WI38 (cell line): ENCODE results near the gene ANO6.

Source experiments
- H3K4me3 ChIP-seq: 2 replicates; pipeline ENCODE4 v1.5.1; 2011; ENCODE audit warnings: low read depth, mild to moderate bottlenecking, control low read depth, low read length
- CTCF ChIP-seq: IDR thresholded peaks from 2 replicates; pipeline ENCODE4 v1.5.1; 2012; ENCODE audit warnings: low read depth, mild to moderate bottlenecking, control low read depth, low read length

Gene ANO6

GRCh38 chr12:45362291-45362690 lies 146.4 kb downstream of the ANO6 start:
- H3K4me3 ChIP-seq, result no peak overlapping the region
- no peak for TF ChIP-seq CTCF

GRCh38 chr12:45363903-45364302 lies 148.0 kb downstream of the ANO6 start:
- no peak overlapping the region for H3K4me3 ChIP-seq
- no peak for TF ChIP-seq CTCF

- TF ChIP-seq CTCF, result no peak
- H3K4me3 ChIP-seq, result no peak overlapping the region
Measured at GRCh38 chr12:45368841-45369489, 153.1 kb downstream of the ANO6 start.

- H3K4me3 ChIP-seq, result no peak overlapping the region
Measured at GRCh38 chr12:45377815-45378214, 161.9 kb downstream of the ANO6 start.

GRCh38 chr12:45379261-45379660 lies 163.4 kb downstream of the ANO6 start:
- TF ChIP-seq CTCF, result no peak

More at GRCh38 chr12:45377815-45378214, 161.9 kb downstream of the ANO6 start:
- TF ChIP-seq CTCF, result no peak

GRCh38 chr12:45381351-45381750 lies 165.5 kb downstream of the ANO6 start:
- no peak overlapping the region for H3K4me3 ChIP-seq
- TF ChIP-seq CTCF, result no peak

More at GRCh38 chr12:45379261-45379660, 163.4 kb downstream of the ANO6 start:
- no peak overlapping the region for H3K4me3 ChIP-seq

GRCh38 chr12:45388545-45388944 lies 172.7 kb downstream of the ANO6 start:
- peak; percentile 65 for TF ChIP-seq CTCF
- H3K4me3 ChIP-seq, result no peak overlapping the region
